Osteocyte (in vitro differentiated cells): ENCODE data around the gene ZDHHC24. TPM values are rescaled to one million over a fixed set of nuclear protein-coding genes. Genes with fewer than 3 reads are reported as not detected.

Source experiments
- DNase-seq: peaks from one replicate; pipeline ENCODE4 v3.0.0; 2021; ENCODE audit warnings: mixed read lengths; ENCODE audit not compliant: unreplicated experiment; ENCODE audit errors: extremely low spot score
- H3K27ac Mint-ChIP-seq: one replicate; pipeline ENCODE4 v1.8.0; 2021; ENCODE audit warnings: mild to moderate bottlenecking, mixed read lengths; ENCODE audit not compliant: unreplicated experiment
- H3K27me3 Mint-ChIP-seq: one replicate; pipeline ENCODE4 v1.8.0; 2021; ENCODE audit warnings: mixed read lengths; ENCODE audit not compliant: unreplicated experiment
- H3K36me3 Mint-ChIP-seq: one replicate; pipeline ENCODE4 v1.8.0; 2021; ENCODE audit warnings: mixed read lengths; ENCODE audit not compliant: unreplicated experiment
- H3K4me1 Mint-ChIP-seq: one replicate; pipeline ENCODE4 v1.8.0; 2021; ENCODE audit warnings: mixed read lengths; ENCODE audit not compliant: unreplicated experiment
- H3K4me3 Mint-ChIP-seq: one replicate; pipeline ENCODE4 v1.8.0; 2021; ENCODE audit warnings: mild to moderate bottlenecking, moderate library complexity, mixed read lengths; ENCODE audit not compliant: unreplicated experiment
- H3K9me3 Mint-ChIP-seq: one replicate; pipeline ENCODE4 v1.8.0; 2021; ENCODE audit warnings: mixed read lengths; ENCODE audit not compliant: unreplicated experiment
- total RNA-seq: library from RNA; stranded (reverse); gene quantifications from 2 replicates; pipeline ENCODE4 v1.2.1, GENCODE V29; 2021
- TF ChIP-seq, protein P1 (sequence below): fragments of 200-600 bp; sonication (generic); IDR thresholded peaks from 2 replicates; pipeline ENCODE4 v1.5.0; 2021; ENCODE audit warnings: antibody characterized with exemption, mild to moderate bottlenecking, moderate library complexity

The ZDHHC24 gene
- total RNA-seq, 1 donor from 2014 or later: 16.6 TPM

DNA sequence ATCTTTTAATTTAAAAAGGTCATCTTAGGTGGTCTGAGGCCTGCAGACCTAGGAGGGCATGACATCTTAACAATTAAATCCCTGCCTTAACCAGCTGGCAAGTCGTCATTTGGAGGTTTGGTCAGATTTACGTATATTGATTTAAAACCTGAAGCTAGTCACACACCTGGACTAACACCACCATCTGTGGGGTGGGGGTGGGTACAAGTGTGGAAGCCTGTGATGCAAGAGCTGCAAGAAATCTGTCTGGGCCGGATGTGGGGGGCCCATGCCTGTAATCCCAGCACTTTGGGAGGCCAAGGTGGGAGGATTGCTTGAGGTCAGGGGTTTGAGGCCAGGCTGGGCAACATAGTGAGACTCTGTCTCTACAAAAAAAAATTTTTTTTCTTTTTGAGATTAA lies 35.4 kb upstream of the ZDHHC24 start:
- TF ChIP-seq, protein P1, sequence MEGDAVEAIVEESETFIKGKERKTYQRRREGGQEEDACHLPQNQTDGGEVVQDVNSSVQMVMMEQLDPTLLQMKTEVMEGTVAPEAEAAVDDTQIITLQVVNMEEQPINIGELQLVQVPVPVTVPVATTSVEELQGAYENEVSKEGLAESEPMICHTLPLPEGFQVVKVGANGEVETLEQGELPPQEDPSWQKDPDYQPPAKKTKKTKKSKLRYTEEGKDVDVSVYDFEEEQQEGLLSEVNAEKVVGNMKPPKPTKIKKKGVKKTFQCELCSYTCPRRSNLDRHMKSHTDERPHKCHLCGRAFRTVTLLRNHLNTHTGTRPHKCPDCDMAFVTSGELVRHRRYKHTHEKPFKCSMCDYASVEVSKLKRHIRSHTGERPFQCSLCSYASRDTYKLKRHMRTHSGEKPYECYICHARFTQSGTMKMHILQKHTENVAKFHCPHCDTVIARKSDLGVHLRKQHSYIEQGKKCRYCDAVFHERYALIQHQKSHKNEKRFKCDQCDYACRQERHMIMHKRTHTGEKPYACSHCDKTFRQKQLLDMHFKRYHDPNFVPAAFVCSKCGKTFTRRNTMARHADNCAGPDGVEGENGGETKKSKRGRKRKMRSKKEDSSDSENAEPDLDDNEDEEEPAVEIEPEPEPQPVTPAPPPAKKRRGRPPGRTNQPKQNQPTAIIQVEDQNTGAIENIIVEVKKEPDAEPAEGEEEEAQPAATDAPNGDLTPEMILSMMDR: no peak
- H3K36me3 Mint-ChIP-seq: no peaks in the 10 kb centered on the region
- DNase-seq: no peak

DNA sequence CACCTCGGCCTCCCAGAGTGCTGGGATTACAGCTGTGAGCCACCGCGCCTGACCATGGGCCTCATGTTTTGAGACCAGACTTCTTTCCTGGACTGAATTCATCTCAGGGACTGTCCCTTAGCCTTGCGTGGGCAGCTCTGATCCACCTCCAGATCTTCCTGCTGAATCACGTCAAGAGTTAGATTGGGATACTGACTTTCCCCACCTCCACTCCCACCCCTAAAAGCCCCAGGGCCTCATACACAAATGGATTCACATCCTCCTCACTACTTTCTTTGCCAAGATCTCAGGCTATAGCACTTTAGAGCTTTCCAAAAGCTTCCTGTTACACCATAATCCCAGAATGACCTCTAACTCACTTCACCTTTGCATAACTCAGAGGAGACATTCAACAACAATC lies 35.0 kb upstream of the ZDHHC24 start:
- H3K36me3 Mint-ChIP-seq: no peaks in the 10 kb centered on the region
- peaks cover 3% of the 10 kb centered on the region for H3K27me3 Mint-ChIP-seq
- H3K4me3 Mint-ChIP-seq: no peak overlapping the region
- peaks cover 6% of the 10 kb centered on the region for H3K4me1 Mint-ChIP-seq
- H3K9me3 Mint-ChIP-seq: no peaks in the 10 kb centered on the region
- TF ChIP-seq, protein P1: no peak
- DNase-seq: no peak
- H3K27ac Mint-ChIP-seq: no peak overlapping the region

More for the DNA sequence above, 35.4 kb upstream of the ZDHHC24 start:
- Mint-ChIP-seq H3K27ac (no peak overlapping the region), H3K9me3 (no peaks in the 10 kb centered on the region), H3K4me1 (peaks cover 6% of the 10 kb centered on the region), H3K27me3 (peaks cover 3% of the 10 kb centered on the region), H3K4me3 (no peak overlapping the region)

DNA sequence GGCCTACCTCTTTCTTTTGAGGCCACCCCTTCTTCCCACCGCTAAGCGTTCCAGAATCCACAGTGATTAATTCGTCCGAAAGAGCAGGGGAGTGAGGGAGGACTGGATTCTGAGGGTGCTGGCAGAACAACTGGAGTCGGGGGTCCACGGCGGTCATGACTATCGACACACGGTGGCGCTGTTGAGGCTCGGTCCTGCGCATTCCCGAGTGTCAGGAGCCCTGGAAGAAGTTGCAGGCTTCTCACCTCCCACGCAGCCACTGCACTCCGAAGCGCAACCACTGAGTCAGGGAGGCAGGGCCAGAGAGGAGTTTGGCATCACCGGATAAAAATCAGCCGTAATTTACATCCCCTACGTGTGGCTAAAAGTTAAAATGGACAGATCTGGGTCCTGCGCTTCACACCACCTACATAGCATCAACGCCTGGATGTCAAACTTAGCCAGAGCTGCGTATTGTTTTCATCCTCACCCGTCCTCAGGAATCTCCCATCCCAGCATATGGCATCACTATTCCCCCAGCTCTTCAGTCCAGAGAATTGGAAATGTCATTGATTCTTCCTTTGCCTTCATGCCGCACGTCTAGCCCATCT lies 33.3 kb upstream of the ZDHHC24 start:
- Mint-ChIP-seq H3K9me3 (no peaks in the 10 kb centered on the region), H3K27ac (no peak overlapping the region), H3K36me3 (no peaks in the 10 kb centered on the region), H3K4me3 (no peak overlapping the region), H3K4me1 (peaks cover 6% of the 10 kb centered on the region), H3K27me3 (peaks cover 19% of the 10 kb centered on the region)
- DNase-seq: peak; percentile 93
- TF ChIP-seq, protein P1: peak; percentile 87

DNA sequence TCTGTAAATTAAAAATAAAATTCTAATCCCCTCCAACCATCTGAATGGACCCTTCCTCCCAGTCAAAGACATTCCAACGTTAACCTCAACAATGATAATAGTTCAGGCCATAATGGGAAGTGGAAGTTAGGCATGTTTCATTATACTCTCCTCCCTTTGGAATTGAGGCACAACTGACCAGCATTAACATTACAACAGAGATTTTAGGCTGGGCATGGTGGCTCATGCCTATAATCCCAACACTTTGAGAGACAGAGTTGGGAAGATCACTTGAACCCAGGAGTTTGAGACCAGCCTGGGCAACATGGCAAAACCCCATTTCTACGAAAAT lies 25.0 kb upstream of the ZDHHC24 start:
- Mint-ChIP-seq H3K27me3 (peaks cover 38% of the 10 kb centered on the region), H3K4me3 (no peak overlapping the region), H3K9me3 (no peaks in the 10 kb centered on the region), H3K36me3 (no peaks in the 10 kb centered on the region), H3K4me1 (no peaks in the 10 kb centered on the region), H3K27ac (no peak overlapping the region)
- TF ChIP-seq, protein P1: no peak
- no peak for DNase-seq

DNA sequence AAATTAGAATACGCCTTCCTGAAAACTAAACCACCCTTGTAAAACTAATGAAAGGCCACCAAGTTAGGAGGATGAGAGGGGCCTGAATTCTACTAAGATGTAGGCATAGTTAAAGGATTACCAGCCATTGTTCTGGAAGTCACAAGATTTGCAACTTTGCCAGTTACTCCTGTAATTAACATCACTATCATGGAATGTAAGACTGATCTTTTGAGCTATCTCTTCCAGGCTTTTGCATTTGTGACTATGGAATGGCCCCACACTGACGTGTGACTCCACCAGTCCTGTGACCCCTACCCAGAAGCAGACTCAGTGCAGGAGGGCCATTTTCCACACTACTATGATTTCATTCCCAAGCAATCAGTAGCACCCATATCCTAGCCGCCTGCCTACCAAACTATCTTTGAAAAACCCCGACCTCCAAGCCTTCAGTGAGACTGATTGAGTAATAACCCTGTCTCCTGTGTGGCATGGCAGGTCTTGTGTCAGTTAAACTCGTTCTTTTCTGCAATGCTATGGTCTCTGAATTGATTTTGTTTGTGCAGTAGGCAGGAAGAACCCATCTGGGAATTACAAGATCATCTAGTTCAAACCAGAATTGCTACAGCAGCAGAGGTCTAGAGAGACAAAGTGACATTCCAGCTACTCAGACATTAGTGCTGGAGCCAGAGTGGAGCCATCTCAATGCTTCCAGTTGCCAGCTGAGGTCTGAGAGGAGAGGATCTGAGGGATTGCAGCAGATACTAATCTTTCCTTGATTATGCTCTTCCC lies 24.4 kb upstream of the ZDHHC24 start:
- Mint-ChIP-seq H3K27me3 (peaks cover 33% of the 10 kb centered on the region), H3K27ac (no peak overlapping the region), H3K4me1 (no peaks in the 10 kb centered on the region), H3K9me3 (no peaks in the 10 kb centered on the region), H3K4me3 (no peak overlapping the region), H3K36me3 (no peaks in the 10 kb centered on the region)
- DNase-seq: no peak
- TF ChIP-seq, protein P1: no peak
